Measurements from ENCODE around the gene TBC1D10A.

GRCh38 chr22:30296324-30296723 is 30.4 kb downstream of the TBC1D10A start:
- TF ChIP-seq CTCF (IDR thresholded peaks at IDR 0.05) (no peak), POLR2A (IDR thresholded peaks at IDR 0.05) (no peak)
